ELF-1 (cell line): ENCODE measurements around the gene CDX1.

Source experiments
- DNase-seq: peaks from one replicate; pipeline ENCODE4 v3.0.0-alpha.2; 2016; ENCODE audit warnings: low read depth, low spot score

The CDX1 gene

GRCh38 chr5:150182774-150183173 lies 16.2 kb downstream of the CDX1 start:
- DNase-seq, result no peak

- no peak for DNase-seq
Observed at GRCh38 chr5:150183436-150183835, 16.9 kb downstream of the CDX1 start.

GRCh38 chr5:150184006-150184405 lies 17.4 kb downstream of the CDX1 start:
- no peak for DNase-seq

- peak; percentile 63 for DNase-seq
Observed at GRCh38 chr5:150184990-150185912, 18.7 kb downstream of the CDX1 start.

GRCh38 chr5:150186137-150186536 lies 19.6 kb downstream of the CDX1 start:
- DNase-seq, result peak; percentile 59

GRCh38 chr5:150186897-150187296 lies 20.3 kb downstream of the CDX1 start:
- DNase-seq, result no peak

GRCh38 chr5:150188146-150188842 lies 21.7 kb downstream of the CDX1 start:
- DNase-seq, result no peak

GRCh38 chr5:150189326-150189725 lies 22.7 kb downstream of the CDX1 start:
- DNase-seq, result no peak

GRCh38 chr5:150189728-150190502 lies 23.3 kb downstream of the CDX1 start, which contains the start of gene SLC6A7:
SLC6A7 (plus strand) TSS chr5:150190062; CDS start chr5:150190328, 266 bp downstream.
- DNase-seq, result no peak

GRCh38 chr5:150190503-150190979 lies 24.0 kb downstream of the CDX1 start:
- no peak for DNase-seq

- DNase-seq, result peak; percentile 33
Observed at GRCh38 chr5:150190987-150191386, 24.4 kb downstream of the CDX1 start.

- no peak for DNase-seq
Observed at GRCh38 chr5:150192462-150192861, 25.9 kb downstream of the CDX1 start.

GRCh38 chr5:150195736-150196485 lies 29.3 kb downstream of the CDX1 start:
- DNase-seq, result no peak

- DNase-seq, result no peak
Observed at GRCh38 chr5:150196514-150196913, 29.9 kb downstream of the CDX1 start.

GRCh38 chr5:150196986-150197385 lies 30.4 kb downstream of the CDX1 start:
- DNase-seq, result no peak

- DNase-seq, result no peak
Observed at GRCh38 chr5:150197476-150197875, 30.9 kb downstream of the CDX1 start.

- no peak for DNase-seq
Observed at GRCh38 chr5:150202501-150202900, 35.9 kb downstream of the CDX1 start.

- no peak for DNase-seq
Observed at GRCh38 chr5:150203832-150204589, 37.4 kb downstream of the CDX1 start.

- no peak for DNase-seq
Observed at GRCh38 chr5:150204590-150204960, 38.0 kb downstream of the CDX1 start.

GRCh38 chr5:150206098-150206778 lies 39.7 kb downstream of the CDX1 start:
- peak; percentile 31 for DNase-seq
